ENCODE measurements around the gene MOGAT3.
A peak's percentile ranks its signal among the peaks of the same experiment; 100 is the strongest.

Gene MOGAT3

DNA sequence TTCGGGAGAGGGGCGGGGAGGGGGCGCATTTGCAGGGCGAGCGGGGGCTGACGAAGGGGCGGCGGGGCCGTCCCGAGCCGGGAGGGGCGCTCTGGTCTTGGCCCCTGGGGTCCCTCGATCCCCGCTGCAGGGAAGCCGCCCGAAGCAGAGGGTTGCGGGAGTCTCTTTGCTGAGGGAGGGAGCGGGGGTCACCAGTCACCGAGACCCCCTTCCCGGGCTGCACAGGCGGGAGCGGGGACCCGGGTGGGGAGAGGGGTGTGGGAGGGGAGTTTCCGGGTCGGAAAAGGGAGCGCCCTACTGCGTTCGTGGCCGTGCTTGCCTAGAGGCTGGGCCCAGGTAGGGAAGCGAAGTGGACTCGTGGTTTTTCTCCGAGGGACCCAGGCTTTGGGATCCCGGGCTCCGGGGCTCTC is 46.1 kb downstream of the MOGAT3 start:
- TF ChIP-seq, protein P1, sequence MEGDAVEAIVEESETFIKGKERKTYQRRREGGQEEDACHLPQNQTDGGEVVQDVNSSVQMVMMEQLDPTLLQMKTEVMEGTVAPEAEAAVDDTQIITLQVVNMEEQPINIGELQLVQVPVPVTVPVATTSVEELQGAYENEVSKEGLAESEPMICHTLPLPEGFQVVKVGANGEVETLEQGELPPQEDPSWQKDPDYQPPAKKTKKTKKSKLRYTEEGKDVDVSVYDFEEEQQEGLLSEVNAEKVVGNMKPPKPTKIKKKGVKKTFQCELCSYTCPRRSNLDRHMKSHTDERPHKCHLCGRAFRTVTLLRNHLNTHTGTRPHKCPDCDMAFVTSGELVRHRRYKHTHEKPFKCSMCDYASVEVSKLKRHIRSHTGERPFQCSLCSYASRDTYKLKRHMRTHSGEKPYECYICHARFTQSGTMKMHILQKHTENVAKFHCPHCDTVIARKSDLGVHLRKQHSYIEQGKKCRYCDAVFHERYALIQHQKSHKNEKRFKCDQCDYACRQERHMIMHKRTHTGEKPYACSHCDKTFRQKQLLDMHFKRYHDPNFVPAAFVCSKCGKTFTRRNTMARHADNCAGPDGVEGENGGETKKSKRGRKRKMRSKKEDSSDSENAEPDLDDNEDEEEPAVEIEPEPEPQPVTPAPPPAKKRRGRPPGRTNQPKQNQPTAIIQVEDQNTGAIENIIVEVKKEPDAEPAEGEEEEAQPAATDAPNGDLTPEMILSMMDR (IDR thresholded peaks at IDR 0.05), result 0 out of 2 replicates have a peak, but pooled peaks have one; percentile 11
- no peak for TF ChIP-seq ZFX (IDR thresholded peaks at IDR 0.05; ENCODE audit: borderline replicate concordance)
- peak overlapping the region; percentile 87 for H3K27ac ChIP-seq

DNA sequence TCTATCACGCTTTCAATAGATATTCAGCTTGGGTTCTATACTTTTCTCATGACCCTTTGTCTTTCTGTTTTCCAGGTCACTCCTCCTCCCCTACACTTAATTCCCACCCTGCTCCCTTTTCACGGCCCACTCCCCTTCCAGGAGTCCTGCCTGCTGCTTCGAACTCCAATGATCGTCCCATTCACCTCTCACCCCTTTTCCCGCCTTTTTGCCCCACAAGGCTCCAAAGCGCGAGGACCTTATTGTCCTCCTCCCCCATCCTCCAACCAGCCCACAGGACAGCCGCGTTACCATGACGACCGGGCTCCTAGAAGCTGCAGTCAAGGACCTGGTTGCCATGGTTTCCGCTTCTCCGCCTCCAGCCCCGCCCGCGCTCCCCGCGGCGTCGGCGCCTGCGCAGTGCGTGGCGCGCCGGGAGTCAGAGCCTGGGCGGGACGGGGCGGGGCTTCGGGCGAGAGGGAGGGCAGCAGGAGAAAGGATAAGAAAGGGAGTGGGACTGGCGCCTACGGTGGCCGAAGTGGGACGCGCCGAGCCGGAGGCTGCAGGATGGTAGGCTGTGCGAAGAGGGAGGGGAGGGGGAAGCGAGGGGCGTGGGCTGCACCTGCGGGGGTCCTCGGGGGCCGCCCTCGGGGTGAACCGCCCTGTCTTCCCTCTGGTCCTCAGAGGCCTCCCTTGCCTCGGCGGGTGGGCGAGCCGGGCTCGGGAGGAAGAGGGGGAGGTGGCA is 46.7 kb downstream of the MOGAT3 start, which contains the start of gene AP1S1:
Gene AP1S1, plus strand, starts transcription at position 508 of the 724 bp plus-strand sequence. Its CDS starts 39 bp downstream, at position 547.
- H3K27ac ChIP-seq, result peak within 1 kb of the TSS; percentile 87
- TF ChIP-seq ZFX (IDR thresholded peaks at IDR 0.05; ENCODE audit: borderline replicate concordance), result no peak
- TF ChIP-seq, protein P1 (IDR thresholded peaks at IDR 0.05), result no peak

DNA sequence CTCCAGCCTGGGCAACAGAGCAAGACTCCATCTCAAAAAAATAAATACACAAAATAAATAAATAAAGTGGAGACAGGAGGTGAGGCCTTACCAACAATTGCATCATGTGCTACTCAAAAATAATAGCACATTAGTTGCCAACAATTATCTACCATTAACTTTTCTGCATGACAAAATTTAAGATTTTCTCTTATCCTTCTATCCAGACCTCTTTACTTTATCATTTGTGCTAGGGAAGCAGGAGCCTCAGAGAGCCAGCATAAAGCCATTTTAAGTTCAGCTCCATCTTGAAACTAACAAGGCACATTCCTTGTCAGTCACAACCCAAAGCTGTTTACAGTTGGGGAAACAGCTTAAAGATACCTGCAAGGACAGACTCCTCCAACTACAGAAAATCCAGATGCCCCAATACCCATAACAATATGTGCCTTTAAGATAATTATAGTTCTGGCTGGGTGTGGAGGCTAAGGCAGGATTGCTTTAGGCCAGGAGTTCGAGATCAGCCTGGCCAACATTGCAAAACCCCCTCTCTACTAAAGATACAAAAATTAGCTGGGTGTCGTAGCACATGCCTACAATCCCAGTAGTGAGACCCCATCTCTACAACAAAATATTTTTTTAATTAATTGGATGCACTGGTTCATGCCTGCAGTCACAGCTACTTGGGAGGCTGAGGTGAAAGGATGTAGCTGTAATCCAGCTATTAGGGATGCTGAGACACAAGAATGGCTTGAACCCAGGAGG is 48.8 kb downstream of the MOGAT3 start:
- TF ChIP-seq, protein P1 (IDR thresholded peaks at IDR 0.05), result no peak
- no peak for TF ChIP-seq ZFX (IDR thresholded peaks at IDR 0.05; ENCODE audit: borderline replicate concordance)
- no peak overlapping the region for H3K27ac ChIP-seq
